Stimulated activated CD4-positive, alpha-beta T cell treated with anti-CD3 and anti-CD28 coated beads, TNF-alpha, amount 100 ng/mL, for 4 hours (primary cell): Measurements from ENCODE around the gene TNFRSF13B.
"Not testable (repeated sequence)": the region's sequence is repeated elsewhere in the genome, so short reads cannot be mapped to it uniquely, and the experiment has no call there.

Source experiments
- DNase-seq, 3 experiments: peaks; one replicate each; pipeline ENCODE4 v3.0.0-alpha.2; 2020; ENCODE audit warnings: low read depth in 3 of 3

Gene TNFRSF13B

DNA sequence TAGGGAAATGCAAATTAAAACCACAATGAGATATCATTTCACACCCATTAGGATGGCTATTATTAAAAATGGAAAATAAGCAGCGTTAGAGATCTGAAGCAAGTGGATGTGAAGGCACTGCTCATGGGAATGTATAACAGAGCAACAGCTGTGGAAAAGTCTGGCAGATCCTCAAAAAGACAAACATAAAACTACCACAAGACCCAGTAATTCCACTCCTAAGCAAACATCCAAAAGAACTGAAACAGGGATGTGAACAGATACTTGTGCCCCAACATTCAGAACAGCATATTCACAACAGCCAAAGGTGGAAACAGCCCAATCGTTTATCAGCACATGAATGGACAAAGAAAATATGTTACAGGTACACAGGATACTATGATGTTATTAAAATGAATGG lies 10.9 kb downstream of the TNFRSF13B start:
- DNase-seq, result not testable (repeated sequence)

DNA sequence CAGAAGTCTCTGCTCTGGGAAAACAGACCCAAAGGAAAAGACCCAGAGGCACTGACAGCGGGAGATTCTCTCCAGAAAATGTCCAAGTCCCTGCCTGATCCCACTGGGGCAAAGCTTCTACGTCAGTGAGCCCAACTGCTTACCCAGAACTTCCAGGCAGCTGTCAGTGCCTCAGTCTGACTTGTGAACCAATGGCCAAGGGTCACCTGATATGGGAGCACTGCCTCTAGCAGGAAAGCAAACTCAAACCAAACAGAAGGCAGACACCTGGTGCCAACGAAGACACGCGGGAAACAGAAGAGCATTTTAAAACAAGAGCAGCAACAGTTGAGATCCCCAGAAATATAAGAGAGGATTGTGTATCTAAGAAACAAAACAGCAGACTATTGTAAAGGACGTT lies 16.9 kb downstream of the TNFRSF13B start:
- not testable (repeated sequence) for DNase-seq

DNA sequence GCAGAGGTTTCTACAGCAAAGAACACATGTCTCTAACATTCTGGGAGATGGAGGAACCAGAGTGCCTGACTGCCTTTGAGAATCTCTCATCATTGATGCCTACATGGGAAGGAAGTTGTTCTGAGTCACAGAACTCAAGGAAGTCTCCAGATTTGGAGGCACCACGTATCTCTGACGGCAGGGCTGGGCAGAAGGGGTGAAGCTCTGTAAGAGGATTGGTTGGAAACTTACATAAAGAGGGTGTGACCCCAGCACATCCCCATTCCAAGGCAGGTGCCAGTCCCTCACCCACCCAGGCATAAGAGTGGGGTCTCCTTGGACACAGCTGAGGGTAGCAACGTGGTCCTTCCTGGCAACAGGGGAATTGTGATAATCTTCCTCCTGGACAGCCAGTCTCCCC lies 17.4 kb downstream of the TNFRSF13B start:
- DNase-seq, result no peak

DNA sequence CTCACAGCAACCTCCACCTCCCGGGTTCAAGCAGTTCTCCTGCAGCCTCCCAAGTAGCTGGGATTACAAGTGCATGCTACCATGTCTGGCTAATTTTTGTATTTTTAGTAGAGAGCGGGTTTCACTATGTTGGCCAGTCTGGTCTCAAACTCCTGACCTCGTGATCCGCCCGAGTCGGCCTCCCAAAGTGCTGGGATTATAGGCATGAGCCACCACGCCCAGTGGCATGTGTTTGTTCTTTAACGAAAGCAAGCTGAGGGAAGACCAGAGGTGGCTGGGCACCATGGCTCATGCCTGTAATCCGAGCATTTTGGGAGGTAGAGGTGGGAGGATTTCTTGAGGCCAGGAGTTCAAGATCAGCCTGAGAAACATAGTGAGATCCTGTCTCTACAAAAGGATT lies 18.1 kb downstream of the TNFRSF13B start:
- DNase-seq, result no peak

DNA sequence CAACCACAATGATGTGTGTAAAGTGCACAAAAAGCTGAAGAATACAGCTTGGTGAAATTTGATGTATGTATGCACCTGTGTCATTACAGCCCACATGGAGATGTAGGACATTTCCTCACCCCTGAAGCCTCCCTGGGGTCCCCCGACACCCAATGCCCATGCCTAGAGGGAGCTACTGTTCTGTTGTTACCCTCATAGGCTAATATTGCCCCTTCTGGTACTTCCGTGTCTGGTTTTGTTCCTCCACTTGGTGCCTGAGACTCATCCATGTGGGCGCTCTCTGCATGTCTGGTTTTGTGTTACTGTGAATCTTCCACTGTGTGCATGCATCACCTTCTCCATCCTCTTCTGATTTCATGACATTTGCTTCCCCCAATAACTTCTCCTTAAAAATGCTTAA lies 18.6 kb downstream of the TNFRSF13B start:
- no peak for DNase-seq

DNA sequence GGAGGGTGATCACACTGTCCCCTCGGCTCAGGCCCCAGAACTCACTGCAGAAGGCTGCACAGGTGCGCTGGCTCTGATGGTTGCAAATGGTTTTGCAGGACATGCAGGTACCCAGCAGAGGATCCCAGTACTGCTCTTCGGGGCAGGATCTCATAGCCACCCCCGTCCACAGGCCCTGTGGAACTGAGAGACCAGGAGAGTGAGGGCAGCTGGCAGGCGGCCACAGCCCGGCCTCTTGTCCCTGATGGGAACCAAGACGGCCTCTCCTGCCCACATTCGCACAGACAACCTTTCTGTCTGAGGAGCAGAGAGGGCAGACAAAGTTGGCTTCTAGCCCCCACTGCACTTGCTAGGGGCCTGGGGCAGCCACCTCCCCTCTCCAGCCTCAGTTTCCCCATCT lies 19.5 kb downstream of the TNFRSF13B start:
- DNase-seq, result no peak

DNA sequence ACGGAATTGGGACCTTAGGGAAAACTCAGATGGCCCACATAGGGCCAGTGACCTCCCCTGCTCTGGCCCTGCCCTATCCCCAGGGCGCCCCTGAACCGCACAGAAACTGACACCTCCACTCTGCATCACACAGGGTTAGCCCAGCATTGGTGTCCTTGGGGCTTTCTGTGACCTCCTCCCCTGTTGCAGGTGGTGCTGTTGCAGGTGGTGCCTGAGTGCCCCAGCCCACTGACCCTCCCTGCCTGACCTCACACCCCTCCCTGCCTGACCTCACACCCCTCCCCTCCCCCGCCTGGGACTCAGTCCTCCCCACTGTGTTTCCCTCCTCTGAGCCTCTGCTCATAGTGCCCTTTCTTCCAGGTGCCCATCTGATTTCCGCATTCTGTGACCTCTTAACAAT lies 21.4 kb downstream of the TNFRSF13B start:
- DNase-seq, result no peak

DNA sequence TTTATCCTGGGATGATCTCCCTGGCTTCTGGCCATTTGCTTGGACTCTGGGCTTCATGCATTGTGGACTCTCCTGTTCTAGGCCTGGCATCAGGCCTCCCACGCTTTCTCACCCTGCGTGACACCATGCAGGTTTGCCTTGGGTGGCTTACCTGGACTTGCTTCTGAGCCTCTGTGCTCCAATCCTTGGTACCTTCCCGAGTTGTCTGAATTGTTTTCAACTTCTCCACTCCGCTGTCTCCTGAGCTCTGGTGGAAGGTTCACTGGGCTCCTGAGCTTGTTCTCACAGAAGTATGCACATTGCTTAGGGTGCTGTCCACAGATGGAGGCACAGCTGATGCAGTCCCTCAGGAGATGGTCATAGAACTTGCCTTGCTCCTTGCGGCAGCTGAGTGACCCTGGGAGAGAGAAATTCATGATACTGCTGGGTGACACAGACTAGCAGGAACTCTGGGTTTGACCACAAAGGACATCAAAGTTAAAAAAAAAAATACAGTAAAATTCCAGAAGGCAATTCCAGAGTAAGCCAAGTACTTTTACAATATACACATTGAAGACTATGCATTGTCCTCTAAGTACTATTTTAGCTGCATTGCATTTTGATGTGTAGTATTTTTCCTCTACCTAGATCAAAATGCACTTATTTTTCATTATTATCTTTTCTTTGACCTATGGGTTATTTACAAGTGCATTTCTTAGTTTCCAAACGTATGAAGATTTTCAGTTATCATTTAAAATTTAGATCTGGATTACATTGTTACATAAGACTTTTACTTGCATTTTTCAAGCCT lies 23.1 kb downstream of the TNFRSF13B start:
- DNase-seq, result no peak

DNA sequence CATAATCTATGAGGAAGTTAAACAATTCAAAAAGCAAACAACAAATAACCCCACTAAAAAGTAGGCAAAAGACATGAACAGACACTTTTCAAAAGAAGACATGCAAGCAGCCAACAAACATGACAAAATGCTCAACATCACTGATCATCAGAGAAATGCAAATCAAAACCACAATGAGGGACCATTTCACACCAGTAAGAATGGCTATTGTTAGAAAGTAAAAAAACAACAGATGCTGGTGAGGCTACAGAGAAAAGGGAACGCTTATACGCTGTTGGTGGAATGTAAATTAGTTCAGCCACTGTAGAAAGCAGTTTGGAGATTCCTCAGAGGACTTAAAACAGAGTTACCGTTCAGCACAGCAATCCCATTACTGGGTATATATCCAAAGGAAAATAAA lies 24.4 kb downstream of the TNFRSF13B start:
- DNase-seq, result no peak

DNA sequence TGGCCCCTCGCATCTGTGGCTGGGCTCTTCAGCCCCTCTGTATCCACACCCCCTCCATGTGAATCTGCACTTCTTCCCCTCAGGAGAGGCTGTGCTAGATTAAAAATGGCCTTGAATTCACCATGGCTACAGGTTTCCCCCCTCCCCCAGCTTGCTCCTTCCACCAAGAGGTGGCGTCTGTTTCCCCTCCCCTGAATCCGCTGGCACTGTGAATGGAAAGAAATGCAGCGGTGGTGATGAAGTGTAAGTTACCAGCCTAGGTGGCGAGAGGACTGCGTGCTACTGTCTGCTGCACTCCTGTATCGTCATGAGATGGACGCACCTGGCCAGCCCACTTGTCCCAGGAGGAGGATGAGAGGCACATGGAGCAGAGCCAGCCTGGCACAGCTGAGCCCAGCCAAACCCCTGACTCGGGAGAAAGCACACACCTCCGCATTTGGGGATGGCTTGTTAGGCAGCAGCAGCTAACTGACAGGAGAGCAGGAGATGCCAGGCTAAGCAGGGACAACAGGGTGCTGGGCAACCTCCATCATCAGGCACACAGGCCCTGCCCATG lies 26.2 kb downstream of the TNFRSF13B start:
- no peak for DNase-seq

DNA sequence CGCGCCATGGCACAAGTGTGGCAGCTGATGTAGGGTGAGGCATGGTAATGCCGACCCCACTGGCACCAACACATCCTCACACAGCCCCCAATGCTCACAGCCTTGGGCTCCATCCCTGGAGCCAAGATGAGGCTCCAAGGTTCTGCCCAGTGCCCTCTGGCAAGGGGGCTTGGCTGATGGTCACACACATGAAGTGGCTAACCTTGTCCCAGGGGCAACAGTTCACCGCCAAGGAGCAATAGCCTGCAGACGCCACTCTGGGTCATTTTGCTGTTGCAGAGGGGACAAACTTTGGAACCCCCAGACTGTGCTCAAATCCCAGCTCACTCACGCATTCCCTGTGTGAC lies 26.8 kb downstream of the TNFRSF13B start:
- no peak for DNase-seq

DNA sequence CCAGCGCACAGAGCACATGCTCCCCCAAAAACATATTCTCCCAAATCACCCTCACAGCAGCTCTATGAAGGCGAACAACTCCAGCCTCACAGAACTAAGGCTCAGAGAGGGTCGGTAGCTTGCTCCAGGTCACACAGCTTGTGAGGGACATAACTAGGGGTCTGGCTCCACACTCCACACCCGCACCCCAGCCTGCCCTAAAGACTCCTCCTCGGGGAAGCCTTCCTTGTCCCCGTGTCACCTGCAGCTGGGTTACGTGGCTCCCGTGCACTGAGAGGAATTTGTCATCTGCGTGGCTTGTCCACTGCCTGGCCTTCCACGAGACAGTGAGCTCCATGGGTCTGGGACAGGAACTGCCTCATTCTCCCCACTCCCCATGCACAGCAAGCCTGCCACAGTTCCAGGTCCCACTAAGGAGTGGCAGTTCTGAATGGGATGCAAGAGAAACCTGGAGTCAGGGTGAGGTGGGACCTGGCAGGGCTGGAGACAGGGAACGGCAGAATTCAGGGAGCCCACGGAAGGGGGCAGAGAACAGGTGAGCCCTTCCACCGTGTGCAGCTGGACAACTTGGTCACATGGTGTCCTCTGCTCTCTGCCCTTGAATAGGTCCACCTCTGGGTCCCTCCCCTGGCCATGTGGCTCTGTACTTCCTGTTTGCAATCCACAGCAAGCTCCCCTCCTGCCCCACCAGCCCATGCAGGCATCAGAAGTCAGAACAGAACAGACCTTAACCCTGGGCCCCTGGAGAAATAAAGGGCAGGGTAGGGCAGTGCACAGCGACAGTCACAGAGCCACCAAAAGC lies 27.4 kb downstream of the TNFRSF13B start:
- no peak for DNase-seq

DNA sequence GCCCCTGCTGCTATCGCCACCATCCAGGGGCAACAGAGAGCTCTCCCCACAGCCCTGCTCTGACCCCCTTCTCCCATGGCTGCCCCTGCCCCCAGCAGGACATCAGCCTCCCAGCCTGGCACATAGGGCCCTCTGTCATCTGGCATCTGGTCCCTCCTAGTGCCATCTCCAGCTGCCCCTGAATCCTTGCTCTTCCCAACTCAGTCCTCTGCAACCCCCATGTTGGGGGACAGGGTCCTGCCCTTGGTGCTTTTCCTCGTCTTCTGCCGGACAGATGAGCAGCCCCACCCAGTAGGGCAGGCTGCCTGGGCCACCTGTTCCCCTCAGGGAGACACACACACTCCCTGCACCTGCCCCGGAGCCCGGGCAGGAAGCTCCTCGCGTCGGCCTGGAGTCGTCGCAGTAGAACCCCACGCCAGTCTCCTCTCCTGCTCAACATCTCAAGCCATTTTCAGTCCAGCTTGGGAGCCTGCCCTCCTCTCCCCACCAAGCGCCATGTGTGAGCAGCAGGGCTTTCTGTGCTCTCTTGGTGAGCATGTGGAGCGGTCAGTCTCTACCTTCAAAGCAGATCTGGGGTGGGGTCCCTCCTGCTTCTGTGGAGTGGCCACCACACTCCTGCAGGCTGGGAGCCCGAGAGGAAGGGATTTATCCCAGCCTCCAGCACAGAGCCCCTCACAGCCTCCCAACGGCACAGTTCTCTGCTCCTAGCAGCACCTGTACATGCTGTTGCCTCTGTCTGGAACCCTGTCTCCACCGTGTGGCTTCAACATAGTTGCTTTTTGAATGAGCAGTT lies 28.2 kb downstream of the TNFRSF13B start:
- no peak for DNase-seq

DNA sequence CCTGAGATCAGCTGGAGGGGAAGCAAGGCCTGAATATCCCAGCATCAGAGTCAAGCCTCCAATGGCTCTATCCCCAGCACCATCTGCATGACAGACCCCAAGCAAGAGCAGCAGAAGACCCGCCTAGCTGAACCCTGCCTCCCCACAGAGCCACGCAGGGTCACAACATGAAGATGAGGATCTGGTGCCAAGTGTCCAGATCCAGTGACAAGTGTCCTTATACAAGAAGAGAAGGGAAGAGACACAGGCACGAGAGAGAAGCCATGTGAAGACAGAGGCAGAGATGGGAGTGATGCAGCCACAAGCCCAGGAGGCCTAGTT lies 28.9 kb downstream of the TNFRSF13B start:
- no peak for DNase-seq

DNA sequence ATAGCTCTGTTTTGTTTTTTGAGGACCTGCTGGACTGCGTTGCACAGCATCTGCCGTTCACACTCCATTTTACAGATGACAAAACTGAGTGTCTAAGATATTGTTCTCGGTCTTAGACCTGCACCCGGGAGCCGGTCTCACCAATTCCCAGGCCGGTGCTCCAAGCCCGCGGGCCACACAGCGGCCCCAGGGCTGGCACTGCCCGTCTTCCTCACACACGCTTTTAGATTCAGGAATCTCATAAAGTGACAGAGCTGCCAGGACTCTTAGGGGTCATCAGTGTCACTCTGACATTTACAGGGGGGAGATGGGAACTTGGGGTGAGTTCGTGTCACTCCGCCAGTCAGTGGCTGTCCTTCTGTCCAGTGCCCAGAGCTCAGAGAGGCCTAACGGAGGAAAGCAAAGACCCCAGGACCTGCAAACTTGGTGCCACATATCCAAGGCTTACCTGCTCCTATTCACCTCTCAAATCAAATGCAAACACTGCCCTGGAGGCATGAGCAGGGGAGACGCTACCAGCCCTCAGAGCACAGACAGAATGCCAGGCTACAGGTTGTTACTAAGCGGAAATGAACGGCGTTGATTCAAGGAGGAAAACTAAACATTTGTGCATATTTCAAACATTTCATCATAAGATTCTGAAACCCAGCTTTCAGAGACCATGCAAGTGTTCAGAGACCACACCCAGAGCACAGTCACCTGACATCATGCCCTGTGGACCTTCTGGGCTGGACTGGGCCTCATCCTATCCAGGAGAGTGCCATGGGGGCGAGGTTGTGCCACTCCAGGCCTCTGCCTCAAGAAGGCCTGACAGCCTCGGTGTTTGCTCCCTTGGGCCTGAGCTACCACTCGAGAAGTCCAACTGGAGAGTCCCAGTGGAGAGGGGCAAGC lies 29.5 kb downstream of the TNFRSF13B start:
- no peak for DNase-seq

DNA sequence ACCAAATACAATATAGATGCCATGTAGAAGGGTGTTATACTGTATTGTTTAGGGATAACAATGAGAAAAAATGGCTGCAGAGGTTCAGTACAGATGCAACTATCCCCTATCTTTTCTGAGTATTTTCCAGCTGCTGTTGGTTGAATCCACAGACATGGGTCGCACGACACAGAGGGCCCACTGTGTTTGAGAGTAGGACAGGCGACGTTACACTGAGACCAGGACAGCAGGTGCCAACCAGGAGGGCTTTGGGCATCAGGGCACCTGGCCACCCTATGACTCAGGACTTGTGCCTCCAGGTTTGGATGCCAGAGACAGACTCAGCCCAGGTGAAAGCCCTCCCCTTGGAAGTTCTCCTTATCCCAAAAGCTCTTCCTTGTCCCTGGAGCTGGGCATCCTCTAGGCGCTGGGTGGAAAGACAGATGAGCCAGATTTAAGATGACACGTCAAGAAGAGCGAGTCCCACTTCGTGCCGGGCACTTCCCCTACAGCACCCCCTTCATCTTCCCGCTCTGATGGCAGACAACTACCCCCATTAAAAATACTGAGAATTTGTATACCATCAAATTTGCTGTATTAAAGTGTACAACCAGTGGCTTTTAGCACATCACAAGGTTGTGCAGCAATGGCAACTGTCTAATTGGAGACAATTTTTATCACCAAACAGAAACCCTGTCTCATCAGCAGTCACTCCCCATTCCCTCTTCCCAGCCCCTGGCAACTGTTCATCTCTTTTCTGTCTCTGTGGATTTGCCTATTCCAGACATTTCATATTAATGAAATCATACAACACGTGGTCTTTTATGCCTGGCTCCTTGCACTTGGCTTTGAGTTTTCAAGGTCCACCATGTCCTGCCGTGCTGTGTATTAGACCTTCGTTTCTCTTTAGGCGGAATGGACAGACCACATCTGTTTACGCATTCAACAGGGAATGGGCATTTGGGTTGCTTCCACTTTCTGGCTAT lies 30.6 kb downstream of the TNFRSF13B start:
- DNase-seq, result no peak

DNA sequence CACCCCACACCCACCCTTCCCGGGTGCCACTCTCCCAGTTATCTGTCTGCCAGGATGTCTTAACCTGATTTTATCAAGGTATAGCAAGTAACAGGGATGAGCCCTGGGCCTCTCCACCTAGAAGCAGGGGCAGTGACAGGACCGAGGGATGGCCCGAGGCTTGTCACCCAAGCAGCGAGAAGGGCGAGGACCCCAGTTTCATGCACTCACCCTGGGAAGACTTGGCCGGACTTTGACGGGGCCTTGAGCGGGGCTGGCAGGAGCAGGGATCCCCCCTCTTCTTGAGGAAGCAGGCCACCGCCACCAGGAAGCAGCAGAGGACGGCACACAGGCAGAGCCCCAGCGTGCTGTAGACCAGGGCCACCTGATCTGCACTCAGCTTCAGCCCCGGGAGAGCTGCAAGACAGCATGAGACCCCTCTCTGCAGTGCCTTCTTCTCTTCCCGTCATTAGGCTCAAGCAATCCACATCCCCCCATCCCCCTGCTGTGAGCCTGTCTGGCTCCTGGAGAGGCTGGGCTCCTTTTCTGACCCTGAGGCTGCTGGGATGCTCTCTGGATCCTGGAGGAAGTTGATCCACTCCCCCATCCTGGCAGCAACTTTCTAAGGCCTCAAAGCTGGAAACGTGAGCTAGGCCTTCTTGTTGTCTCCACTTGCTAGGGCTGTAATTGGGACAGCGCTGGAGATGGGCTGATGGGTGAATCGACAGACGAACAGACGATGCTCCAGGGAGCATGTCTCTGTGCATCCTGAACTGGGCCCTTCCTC lies 31.6 kb downstream of the TNFRSF13B start:
- DNase-seq, result no peak

DNA sequence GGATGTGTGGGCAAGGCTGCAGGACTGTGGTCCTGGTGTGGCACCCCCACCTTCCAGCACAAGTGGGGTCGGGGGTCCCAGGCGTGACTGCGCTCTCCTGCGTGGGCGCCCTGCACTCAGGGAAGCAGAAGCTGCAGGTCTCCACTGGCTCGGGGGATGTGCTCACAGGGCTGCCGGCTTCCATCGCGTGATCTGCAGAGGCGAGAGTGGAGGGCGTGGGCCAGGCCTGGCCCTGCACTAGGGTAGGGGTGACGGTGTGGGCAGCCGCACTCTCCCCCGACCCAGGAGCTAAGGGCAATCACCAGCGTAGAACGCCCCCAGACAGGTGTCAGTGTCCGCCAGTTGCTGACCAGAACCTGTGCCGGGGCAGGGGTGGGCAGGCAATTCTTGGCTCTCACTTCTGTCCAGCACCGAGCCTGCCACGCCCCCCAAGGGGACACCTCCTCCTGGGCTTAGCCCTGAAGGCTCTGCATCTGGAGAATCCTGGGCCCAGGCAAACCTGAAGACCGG lies 32.3 kb downstream of the TNFRSF13B start:
- no peak for DNase-seq

DNA sequence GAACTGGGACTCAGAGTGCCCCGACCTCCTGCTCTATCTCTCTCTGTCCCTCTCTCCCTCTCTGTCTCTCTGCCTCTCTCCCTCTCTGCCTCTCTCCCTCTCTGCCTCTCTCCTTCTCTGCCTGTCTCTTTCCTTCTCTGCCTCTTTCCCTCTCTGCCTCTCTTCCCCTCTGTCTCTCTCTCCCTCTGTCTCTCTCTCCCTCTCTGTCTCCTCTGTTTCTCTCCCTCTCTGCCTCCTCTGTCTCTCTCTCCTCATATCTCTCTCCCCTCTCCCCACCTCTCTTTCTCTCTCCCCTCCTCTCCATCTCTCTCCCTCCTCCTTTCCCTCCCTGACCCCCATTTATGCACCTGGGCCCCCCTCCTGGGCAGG lies 32.7 kb downstream of the TNFRSF13B start:
- no peak for DNase-seq
